Measurements from ENCODE around the gene NRDC.

The NRDC gene

GRCh38 chr1:51840743-51841461 is 37.6 kb downstream of the NRDC start:
- no peak; the same call in 1 of the 2 replicates for TF ChIP-seq GATA3 (IDR thresholded peaks at IDR 0.05; ENCODE audit: low read depth, low read length)
- peak; percentile 67 for TF ChIP-seq GATA2 (IDR thresholded peaks at IDR 0.05; ENCODE audit: low read depth, low read length)

- TF ChIP-seq GATA3 (IDR thresholded peaks at IDR 0.05; ENCODE audit: low read depth, low read length), result no peak
- no peak for TF ChIP-seq GATA2 (IDR thresholded peaks at IDR 0.05; ENCODE audit: low read depth, low read length)
Measured at GRCh38 chr1:51840182-51840581, 38.3 kb downstream of the NRDC start.

GRCh38 chr1:51839094-51839493 is 39.4 kb downstream of the NRDC start:
- TF ChIP-seq GATA3 (IDR thresholded peaks at IDR 0.05; ENCODE audit: low read depth, low read length) (no peak), GATA2 (IDR thresholded peaks at IDR 0.05; ENCODE audit: low read depth, low read length) (no peak)

GRCh38 chr1:51837243-51837642 is 41.3 kb downstream of the NRDC start:
- TF ChIP-seq GATA2 (IDR thresholded peaks at IDR 0.05; ENCODE audit: low read depth, low read length) (no peak), GATA3 (IDR thresholded peaks at IDR 0.05; ENCODE audit: low read depth, low read length) (no peak)

DNA sequence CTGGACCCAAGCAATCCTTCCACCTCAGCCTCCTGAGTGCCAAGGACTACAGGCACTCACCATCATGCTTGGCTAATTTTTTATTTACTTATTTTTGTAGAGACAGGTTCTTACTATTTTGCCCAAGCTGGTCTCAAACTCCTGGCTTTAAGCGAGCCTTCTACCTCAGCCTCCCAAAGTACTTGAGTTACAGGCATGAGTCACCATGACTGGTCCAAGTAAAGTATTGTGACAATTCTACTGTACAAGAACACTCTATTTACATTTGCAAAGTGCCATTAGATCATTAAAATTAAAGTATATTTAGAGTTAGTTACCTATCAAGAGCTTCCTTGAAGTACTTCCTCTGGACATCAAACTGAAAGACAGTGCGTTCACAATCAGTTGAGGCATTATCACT is 44.8 kb downstream of the NRDC start:
- no peak for TF ChIP-seq GATA2 (IDR thresholded peaks at IDR 0.05; ENCODE audit: low read depth, low read length)

- TF ChIP-seq GATA2 (IDR thresholded peaks at IDR 0.05; ENCODE audit: low read depth, low read length) (no peak), GATA3 (IDR thresholded peaks at IDR 0.05; ENCODE audit: low read depth, low read length) (no peak)
Measured at GRCh38 chr1:51829058-51829457, 49.5 kb downstream of the NRDC start.

DNA sequence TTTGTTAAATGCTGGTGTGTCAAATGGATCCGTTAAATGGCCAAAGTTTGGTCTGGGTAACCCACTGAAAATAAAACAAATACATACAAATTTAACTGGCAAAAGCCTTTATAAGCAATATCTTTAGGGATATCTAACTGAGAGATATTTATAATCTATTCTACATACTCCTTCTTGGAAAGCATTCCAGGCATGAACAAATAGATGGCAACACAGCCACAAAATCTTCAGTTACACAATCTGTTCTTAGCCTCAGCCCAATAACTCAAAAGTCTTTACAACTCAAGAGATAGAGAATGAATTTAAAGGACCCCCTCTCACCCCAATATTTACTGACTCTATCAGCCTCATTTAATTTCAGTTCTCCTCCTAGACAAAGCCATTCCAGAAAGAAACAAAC is 58.7 kb downstream of the NRDC start:
- no peak for TF ChIP-seq GATA2 (IDR thresholded peaks at IDR 0.05; ENCODE audit: low read depth, low read length)
- no peak for TF ChIP-seq GATA3 (IDR thresholded peaks at IDR 0.05; ENCODE audit: low read depth, low read length)

- TF ChIP-seq GATA3 (IDR thresholded peaks at IDR 0.05; ENCODE audit: low read depth, low read length), result no peak
- no peak for TF ChIP-seq GATA2 (IDR thresholded peaks at IDR 0.05; ENCODE audit: low read depth, low read length)
Measured at GRCh38 chr1:51818487-51818886, 60.0 kb downstream of the NRDC start.

- no peak for TF ChIP-seq GATA3 (IDR thresholded peaks at IDR 0.05; ENCODE audit: low read depth, low read length)
- no peak for TF ChIP-seq GATA2 (IDR thresholded peaks at IDR 0.05; ENCODE audit: low read depth, low read length)
Measured at GRCh38 chr1:51814513-51814912, 64.0 kb downstream of the NRDC start.

GRCh38 chr1:51799372-51799771 is 79.2 kb downstream of the NRDC start:
- TF ChIP-seq GATA2 (IDR thresholded peaks at IDR 0.05; ENCODE audit: low read depth, low read length), result no peak
- TF ChIP-seq GATA3 (IDR thresholded peaks at IDR 0.05; ENCODE audit: low read depth, low read length), result no peak

GRCh38 chr1:51794868-51795267 is 83.7 kb downstream of the NRDC start:
- no peak for TF ChIP-seq GATA3 (IDR thresholded peaks at IDR 0.05; ENCODE audit: low read depth, low read length)

DNA sequence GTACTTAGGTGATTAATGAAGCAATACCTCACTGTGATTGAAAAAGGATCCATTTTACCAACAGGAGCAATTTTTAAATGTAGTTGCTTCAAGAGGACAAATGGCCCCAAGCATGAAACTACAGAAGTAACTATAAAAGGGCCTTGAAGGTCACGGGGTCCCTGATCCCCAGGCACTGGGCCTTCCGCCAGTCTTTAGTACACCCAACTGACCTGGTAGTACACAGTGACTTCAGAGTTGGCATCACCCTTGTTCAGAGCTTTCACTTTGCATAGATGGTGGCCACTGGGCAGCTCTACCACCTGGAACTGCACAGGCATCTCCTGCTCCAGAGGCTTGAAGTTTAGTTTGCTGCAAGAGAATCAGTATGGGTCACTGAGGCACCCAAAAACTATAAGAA is 84.3 kb downstream of the NRDC start:
- TF ChIP-seq GATA2 (IDR thresholded peaks at IDR 0.05; ENCODE audit: low read depth, low read length), result no peak
- no peak for TF ChIP-seq GATA3 (IDR thresholded peaks at IDR 0.05; ENCODE audit: low read depth, low read length)

- no peak for TF ChIP-seq GATA3 (IDR thresholded peaks at IDR 0.05; ENCODE audit: low read depth, low read length)
- TF ChIP-seq GATA2 (IDR thresholded peaks at IDR 0.05; ENCODE audit: low read depth, low read length), result no peak
Measured at GRCh38 chr1:51792864-51793263, 85.7 kb downstream of the NRDC start.

GRCh38 chr1:51791888-51792287 is 86.6 kb downstream of the NRDC start:
- TF ChIP-seq GATA3 (IDR thresholded peaks at IDR 0.05; ENCODE audit: low read depth, low read length), result no peak
- no peak for TF ChIP-seq GATA2 (IDR thresholded peaks at IDR 0.05; ENCODE audit: low read depth, low read length)

GRCh38 chr1:51790385-51790784 is 88.1 kb downstream of the NRDC start:
- TF ChIP-seq GATA2 (IDR thresholded peaks at IDR 0.05; ENCODE audit: low read depth, low read length) (no peak), GATA3 (IDR thresholded peaks at IDR 0.05; ENCODE audit: low read depth, low read length) (no peak)

GRCh38 chr1:51789342-51789741 is 89.2 kb downstream of the NRDC start:
- TF ChIP-seq GATA3 (IDR thresholded peaks at IDR 0.05; ENCODE audit: low read depth, low read length) (no peak), GATA2 (IDR thresholded peaks at IDR 0.05; ENCODE audit: low read depth, low read length) (no peak)
